ENCODE results near the gene NAIF1.

NAIF1 gene, protein sequence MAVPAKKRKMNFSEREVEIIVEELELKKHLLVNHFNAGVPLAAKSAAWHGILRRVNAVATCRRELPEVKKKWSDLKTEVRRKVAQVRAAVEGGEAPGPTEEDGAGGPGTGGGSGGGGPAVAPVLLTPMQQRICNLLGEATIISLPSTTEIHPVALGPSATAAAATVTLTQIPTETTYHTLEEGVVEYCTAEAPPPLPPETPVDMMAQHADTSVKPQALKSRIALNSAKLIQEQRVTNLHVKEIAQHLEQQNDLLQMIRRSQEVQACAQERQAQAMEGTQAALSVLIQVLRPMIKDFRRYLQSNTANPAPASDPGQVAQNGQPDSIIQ

DNA sequence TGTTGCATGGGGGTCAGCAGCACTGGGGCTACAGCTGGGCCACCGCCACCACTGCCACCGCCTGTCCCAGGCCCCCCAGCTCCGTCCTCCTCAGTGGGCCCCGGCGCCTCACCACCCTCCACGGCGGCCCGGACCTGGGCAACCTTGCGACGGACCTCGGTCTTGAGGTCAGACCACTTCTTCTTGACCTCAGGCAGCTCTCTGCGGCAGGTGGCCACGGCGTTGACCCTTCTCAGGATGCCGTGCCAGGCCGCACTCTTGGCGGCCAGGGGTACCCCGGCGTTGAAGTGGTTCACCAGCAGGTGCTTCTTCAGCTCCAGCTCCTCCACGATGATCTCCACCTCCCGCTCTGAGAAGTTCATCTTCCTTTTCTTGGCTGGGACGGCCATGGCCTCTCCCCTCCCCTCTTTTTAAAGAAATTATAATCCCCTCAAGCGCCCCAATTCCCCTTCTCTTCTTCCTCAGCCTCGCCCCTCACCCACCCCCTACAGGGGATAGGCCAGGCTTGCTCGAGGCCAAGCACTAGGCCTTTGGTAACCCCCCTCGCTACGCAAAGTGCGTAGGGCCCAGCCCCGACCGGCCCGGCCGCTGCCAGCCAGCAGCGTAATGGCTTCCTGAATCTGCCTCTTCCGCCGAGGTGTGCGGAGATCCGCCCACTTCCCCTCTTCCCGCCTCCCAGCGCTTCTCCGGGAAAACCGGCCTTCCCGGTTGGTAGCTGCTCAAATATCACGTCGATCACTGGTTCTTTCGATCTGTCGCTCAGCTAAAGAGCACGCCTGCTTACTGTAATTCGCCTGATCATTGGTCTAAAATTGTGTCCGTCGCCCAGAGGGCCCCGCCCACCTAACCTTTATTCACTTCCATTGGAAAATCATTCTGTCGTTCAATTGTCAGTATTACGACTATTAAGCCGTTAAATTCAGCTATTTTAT is at the start of gene NAIF1:
TSS of gene NAIF1 (minus strand) at position 608 of the 932 bp plus-strand sequence. CDS start at position 389, 219 bp downstream.
- TF ChIP-seq EGR1 (IDR thresholded peaks at IDR 0.05): peak; percentile 16; the same call in 1 of the 2 replicates
- TF ChIP-seq YY1 (IDR thresholded peaks at IDR 0.05; ENCODE audit: low read depth): peak; percentile 82
- no peak for TF ChIP-seq FOXM1 (IDR thresholded peaks at IDR 0.05; ENCODE audit: borderline replicate concordance, low read depth)
- TF ChIP-seq CEBPB (IDR thresholded peaks at IDR 0.05): no peak
- no peak for TF ChIP-seq RAD21 (IDR thresholded peaks at IDR 0.05; ENCODE audit: low read depth)
- TF ChIP-seq, protein P1, sequence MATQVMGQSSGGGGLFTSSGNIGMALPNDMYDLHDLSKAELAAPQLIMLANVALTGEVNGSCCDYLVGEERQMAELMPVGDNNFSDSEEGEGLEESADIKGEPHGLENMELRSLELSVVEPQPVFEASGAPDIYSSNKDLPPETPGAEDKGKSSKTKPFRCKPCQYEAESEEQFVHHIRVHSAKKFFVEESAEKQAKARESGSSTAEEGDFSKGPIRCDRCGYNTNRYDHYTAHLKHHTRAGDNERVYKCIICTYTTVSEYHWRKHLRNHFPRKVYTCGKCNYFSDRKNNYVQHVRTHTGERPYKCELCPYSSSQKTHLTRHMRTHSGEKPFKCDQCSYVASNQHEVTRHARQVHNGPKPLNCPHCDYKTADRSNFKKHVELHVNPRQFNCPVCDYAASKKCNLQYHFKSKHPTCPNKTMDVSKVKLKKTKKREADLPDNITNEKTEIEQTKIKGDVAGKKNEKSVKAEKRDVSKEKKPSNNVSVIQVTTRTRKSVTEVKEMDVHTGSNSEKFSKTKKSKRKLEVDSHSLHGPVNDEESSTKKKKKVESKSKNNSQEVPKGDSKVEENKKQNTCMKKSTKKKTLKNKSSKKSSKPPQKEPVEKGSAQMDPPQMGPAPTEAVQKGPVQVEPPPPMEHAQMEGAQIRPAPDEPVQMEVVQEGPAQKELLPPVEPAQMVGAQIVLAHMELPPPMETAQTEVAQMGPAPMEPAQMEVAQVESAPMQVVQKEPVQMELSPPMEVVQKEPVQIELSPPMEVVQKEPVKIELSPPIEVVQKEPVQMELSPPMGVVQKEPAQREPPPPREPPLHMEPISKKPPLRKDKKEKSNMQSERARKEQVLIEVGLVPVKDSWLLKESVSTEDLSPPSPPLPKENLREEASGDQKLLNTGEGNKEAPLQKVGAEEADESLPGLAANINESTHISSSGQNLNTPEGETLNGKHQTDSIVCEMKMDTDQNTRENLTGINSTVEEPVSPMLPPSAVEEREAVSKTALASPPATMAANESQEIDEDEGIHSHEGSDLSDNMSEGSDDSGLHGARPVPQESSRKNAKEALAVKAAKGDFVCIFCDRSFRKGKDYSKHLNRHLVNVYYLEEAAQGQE (IDR thresholded peaks at IDR 0.05; ENCODE audit: low read depth): no peak
- TF ChIP-seq TCF12 (IDR thresholded peaks at IDR 0.05; ENCODE audit: low read depth): 0 out of 2 replicates have a peak, but pooled peaks have one; percentile 27
- TF ChIP-seq TEAD4 (IDR thresholded peaks at IDR 0.05): no peak
- peak; percentile 38 for TF ChIP-seq TAF1 (IDR thresholded peaks at IDR 0.05; ENCODE audit: low read depth)
- TF ChIP-seq, protein P2, sequence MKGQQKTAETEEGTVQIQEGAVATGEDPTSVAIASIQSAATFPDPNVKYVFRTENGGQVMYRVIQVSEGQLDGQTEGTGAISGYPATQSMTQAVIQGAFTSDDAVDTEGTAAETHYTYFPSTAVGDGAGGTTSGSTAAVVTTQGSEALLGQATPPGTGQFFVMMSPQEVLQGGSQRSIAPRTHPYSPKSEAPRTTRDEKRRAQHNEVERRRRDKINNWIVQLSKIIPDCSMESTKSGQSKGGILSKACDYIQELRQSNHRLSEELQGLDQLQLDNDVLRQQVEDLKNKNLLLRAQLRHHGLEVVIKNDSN (IDR thresholded peaks at IDR 0.05): no peak
- peak; percentile 43; the same call in 1 of the 2 replicates for TF ChIP-seq ZBTB7A (IDR thresholded peaks at IDR 0.05; ENCODE audit: low read depth)
- TF ChIP-seq EP300 (IDR thresholded peaks at IDR 0.05; ENCODE audit: borderline replicate concordance): no peak; the same call in 1 of the 2 replicates
- peak; percentile 56 for TF ChIP-seq CREB1 (IDR thresholded peaks at IDR 0.05; ENCODE audit: low read depth)
- no peak for TF ChIP-seq NFIC (IDR thresholded peaks at IDR 0.05)
- TF ChIP-seq, protein P3, sequence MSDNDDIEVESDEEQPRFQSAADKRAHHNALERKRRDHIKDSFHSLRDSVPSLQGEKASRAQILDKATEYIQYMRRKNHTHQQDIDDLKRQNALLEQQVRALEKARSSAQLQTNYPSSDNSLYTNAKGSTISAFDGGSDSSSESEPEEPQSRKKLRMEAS (IDR thresholded peaks at IDR 0.05): peak; percentile 36

DNA sequence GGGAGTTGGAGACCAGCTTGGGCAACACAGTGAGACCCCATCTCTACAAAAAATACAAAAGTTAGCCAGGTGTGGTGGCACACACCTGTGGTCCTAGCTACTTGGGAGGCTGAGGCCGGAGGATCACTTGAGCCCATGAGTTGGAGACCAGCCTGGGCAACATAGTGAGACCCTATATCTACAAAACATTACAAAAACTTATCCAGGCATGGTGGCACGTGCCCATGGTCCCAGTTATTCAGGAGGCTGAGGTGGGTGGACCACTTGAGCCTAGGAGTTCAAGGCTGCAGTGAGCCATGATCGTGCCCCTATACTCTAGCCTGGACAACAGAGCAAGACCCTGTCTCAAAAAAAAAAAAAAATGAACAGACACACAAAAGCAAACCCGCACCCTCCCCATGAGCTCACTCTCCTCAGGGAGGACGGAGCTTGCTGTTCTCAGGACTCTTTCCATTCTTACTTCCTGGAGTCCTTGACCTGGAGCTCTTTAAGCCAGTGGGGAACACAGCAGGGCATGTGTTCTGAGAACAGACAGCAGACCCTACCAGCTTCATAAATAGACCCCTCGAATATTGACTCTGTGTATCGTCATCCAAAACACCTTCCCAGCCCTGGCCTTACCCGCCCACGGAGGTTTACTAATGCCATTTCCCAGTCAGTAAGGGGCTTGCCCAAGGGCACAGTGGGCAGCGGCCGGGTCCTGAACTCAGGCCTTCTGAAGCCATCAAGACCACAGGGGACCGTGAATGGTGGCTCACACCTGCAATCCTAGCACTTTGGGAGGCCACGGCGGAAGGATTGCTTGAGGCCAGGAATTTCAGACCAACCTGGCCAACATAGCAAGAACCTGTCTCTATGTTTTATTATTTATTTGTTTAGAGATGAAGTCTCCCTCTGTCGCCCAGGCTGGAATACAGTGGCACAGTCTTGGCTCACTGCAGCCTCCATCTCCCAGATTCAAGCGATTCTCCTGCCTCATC is 49.3 kb upstream of the NAIF1 start:
- TF ChIP-seq TEAD4 (IDR thresholded peaks at IDR 0.05) (no peak), NFIC (IDR thresholded peaks at IDR 0.05) (no peak), CREB1 (IDR thresholded peaks at IDR 0.05; ENCODE audit: low read depth) (no peak), FOXM1 (IDR thresholded peaks at IDR 0.05; ENCODE audit: borderline replicate concordance, low read depth) (no peak), TAF1 (IDR thresholded peaks at IDR 0.05; ENCODE audit: low read depth) (no peak), CEBPB (IDR thresholded peaks at IDR 0.05) (no peak), ZBTB7A (IDR thresholded peaks at IDR 0.05; ENCODE audit: low read depth) (no peak), RAD21 (IDR thresholded peaks at IDR 0.05; ENCODE audit: low read depth) (no peak), EP300 (IDR thresholded peaks at IDR 0.05; ENCODE audit: borderline replicate concordance) (no peak), YY1 (IDR thresholded peaks at IDR 0.05; ENCODE audit: low read depth) (no peak), TCF12 (IDR thresholded peaks at IDR 0.05; ENCODE audit: low read depth) (no peak), EGR1 (IDR thresholded peaks at IDR 0.05) (no peak)
- TF ChIP-seq, protein P1 (IDR thresholded peaks at IDR 0.05; ENCODE audit: low read depth): no peak
- TF ChIP-seq, protein P2 (IDR thresholded peaks at IDR 0.05): no peak
- TF ChIP-seq, protein P3 (IDR thresholded peaks at IDR 0.05): no peak

DNA sequence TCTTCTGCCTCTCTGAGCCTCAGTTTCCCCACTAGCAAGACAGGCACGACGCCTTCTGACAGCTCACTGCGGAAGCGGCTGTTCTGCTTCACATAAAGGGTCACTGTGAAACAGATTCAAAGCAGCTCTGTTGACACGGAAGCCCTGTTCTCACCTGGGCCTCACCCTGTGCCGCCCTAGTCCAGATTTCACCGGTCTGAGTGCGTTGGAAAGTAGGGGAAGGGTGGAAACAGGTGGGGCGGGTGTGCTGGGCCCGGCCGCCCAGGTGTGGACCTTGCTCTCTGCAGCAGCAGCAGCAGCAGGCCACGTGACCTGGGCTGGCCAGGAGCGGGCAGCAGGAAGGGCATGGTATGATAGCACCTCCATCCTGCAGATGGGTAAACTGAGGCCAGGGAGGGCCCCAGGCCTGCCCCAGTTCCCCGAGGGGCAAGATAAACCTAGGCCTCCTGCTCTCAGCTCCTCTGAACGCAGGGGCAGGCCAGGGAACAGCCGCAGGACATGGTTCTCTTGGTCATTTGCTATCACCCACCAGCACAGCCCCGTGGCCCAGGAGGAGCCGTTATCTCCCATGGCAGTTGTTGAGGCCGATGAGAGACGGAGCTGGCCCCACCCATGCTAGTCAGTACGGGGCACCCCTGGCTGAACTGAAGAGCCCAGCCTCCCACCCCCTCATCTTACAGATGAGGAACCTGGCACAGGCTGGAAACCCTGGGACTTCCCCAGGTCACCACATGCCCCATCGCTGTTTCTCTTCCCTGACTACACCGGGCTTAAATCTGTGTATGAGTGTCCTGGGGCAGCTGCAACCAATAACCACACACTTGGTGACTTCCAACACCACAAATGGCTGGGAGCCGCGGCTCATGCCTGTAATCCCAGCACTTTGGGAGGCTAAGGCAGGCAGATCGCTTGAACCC is 48.3 kb upstream of the NAIF1 start:
- TF ChIP-seq YY1 (IDR thresholded peaks at IDR 0.05; ENCODE audit: low read depth): no peak
- no peak for TF ChIP-seq NFIC (IDR thresholded peaks at IDR 0.05)
- no peak for TF ChIP-seq RAD21 (IDR thresholded peaks at IDR 0.05; ENCODE audit: low read depth)
- no peak for TF ChIP-seq TEAD4 (IDR thresholded peaks at IDR 0.05)
- TF ChIP-seq, protein P2 (IDR thresholded peaks at IDR 0.05): no peak
- TF ChIP-seq, protein P3 (IDR thresholded peaks at IDR 0.05): no peak
- TF ChIP-seq TCF12 (IDR thresholded peaks at IDR 0.05; ENCODE audit: low read depth): no peak
- no peak for TF ChIP-seq CREB1 (IDR thresholded peaks at IDR 0.05; ENCODE audit: low read depth)
- TF ChIP-seq TAF1 (IDR thresholded peaks at IDR 0.05; ENCODE audit: low read depth): no peak

Measured in Ishikawa (cell line).